Esophagus mucosa (tissue), 1 donor: ENCODE measurements around the gene GP5. TPM values are rescaled to one million over a fixed set of nuclear protein-coding genes. Genes with fewer than 3 reads are reported as not detected.

Experiments
- ATAC-seq: fragments of 200-7000 bp; cut with Tn5 transposase; one replicate; pipeline ENCODE4 v1.9.1; 2020
- total RNA-seq: library from RNA; stranded (reverse); gene quantifications from one replicate; pipeline ENCODE4 v1.2.4, GENCODE V29; 2023
- donor health status: DM: yes; HTN: yes; CAD: no.

GP5 gene
- total RNA-seq, 1 donor from 2014 or later, result 0.08 TPM

- ATAC-seq, result peak; percentile 19
Measured at GRCh38 chr3:194397757-194398312, 1.2 kb downstream of the GP5 start.

GRCh38 chr3:194396859-194397756 is 2.0 kb downstream of the GP5 start:
- ATAC-seq, result peak; percentile 81

- ATAC-seq, result no peak
Measured at GRCh38 chr3:194396539-194396858, 2.6 kb downstream of the GP5 start.

GRCh38 chr3:194395778-194396538 is 3.1 kb downstream of the GP5 start:
- peak; percentile 27 for ATAC-seq

- ATAC-seq, result peak; percentile 20
Measured at GRCh38 chr3:194395212-194395611, 3.9 kb downstream of the GP5 start.

GRCh38 chr3:194392576-194392975 is 6.5 kb downstream of the GP5 start:
- no peak for ATAC-seq

GRCh38 chr3:194390835-194391234 is 8.2 kb downstream of the GP5 start:
- ATAC-seq, result no peak

- no peak for ATAC-seq
Measured at GRCh38 chr3:194389269-194389668, 9.8 kb downstream of the GP5 start.

GRCh38 chr3:194387926-194388418 is 11.1 kb downstream of the GP5 start:
- ATAC-seq, result no peak

GRCh38 chr3:194387276-194387675 is 11.8 kb downstream of the GP5 start:
- no peak for ATAC-seq

GRCh38 chr3:194386648-194387047 is 12.4 kb downstream of the GP5 start:
- ATAC-seq, result no peak

- no peak for ATAC-seq
Measured at GRCh38 chr3:194386066-194386465, 13.0 kb downstream of the GP5 start.

GRCh38 chr3:194384569-194385001 is 14.5 kb downstream of the GP5 start:
- no peak for ATAC-seq

GRCh38 chr3:194384156-194384555 is 14.9 kb downstream of the GP5 start:
- no peak for ATAC-seq

GRCh38 chr3:194383276-194383940 is 15.7 kb downstream of the GP5 start:
- no peak for ATAC-seq

- ATAC-seq, result no peak
Measured at GRCh38 chr3:194382892-194383223, 16.2 kb downstream of the GP5 start.

- no peak for ATAC-seq
Measured at GRCh38 chr3:194382196-194382891, 16.7 kb downstream of the GP5 start.

- ATAC-seq, result no peak
Measured at GRCh38 chr3:194381460-194381875, 17.6 kb downstream of the GP5 start.

- no peak for ATAC-seq
Measured at GRCh38 chr3:194380326-194380725, 18.7 kb downstream of the GP5 start.

- ATAC-seq, result no peak
Measured at GRCh38 chr3:194379651-194380050, 19.4 kb downstream of the GP5 start.

- no peak for ATAC-seq
Measured at GRCh38 chr3:194379231-194379630, 19.8 kb downstream of the GP5 start.

GRCh38 chr3:194377708-194378107 is 21.4 kb downstream of the GP5 start:
- ATAC-seq, result no peak
